Renal cortical epithelial cell (primary cell): ENCODE measurements around the gene SUSD5. TPM values are rescaled to one million over a fixed set of nuclear protein-coding genes. Genes with fewer than 3 reads are reported as not detected.

Source experiments
- DNase-seq: peaks from one replicate; pipeline ENCODE4 v3.0.0-alpha.2; 2011; ENCODE audit warnings: low read depth
- total RNA-seq: library from RNA; depleted of rRNA; stranded (reverse); fragments of >200 nt; gene quantifications from 2 replicates; pipeline ENCODE4 v1.2.3, GENCODE V29; 2014

The SUSD5 gene
- 0.45 and 1.0 TPM in 2 replicates for total RNA-seq

DNA sequence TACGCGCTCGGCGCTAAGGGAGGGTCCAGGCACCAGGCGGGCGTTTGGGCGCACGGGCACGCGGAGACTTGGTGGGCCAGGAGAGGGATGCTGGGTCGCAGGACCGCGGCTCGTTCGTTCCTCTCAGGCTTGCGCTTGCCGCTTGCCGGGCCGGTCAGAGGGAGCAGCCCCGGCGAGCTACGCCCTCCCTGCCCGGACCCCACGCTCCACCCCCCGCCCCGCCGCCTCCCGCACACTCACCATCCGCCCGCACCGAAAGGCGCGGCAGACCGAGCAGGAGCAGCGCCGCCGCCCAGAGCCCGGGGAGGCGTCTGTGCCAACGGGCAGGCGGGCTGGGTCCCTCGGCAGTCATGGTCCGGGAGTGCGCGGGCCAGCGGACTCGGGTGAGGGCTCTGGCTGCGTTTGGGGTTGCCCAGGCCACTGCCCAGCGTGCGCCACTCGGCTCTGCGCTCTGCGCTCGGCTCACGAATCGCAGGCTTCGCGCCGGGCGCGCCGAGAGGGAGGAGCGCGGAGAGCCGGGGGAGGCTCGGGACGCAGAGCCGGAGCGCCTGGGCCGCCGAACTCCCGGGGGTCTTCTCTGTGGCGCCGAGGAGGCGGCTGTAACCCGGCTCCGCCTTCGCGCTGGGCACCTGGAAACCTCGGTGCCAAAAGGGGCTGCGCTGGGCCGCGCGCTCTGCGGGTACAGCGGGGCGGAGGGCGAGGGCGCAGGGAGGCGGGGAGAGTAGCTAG is at the start of gene SUSD5:
Gene SUSD5, minus strand, starts transcription at position 365 of the 729 bp plus-strand sequence. Its CDS starts 13 bp downstream, at position 352.
- DNase-seq = no peak

DNA sequence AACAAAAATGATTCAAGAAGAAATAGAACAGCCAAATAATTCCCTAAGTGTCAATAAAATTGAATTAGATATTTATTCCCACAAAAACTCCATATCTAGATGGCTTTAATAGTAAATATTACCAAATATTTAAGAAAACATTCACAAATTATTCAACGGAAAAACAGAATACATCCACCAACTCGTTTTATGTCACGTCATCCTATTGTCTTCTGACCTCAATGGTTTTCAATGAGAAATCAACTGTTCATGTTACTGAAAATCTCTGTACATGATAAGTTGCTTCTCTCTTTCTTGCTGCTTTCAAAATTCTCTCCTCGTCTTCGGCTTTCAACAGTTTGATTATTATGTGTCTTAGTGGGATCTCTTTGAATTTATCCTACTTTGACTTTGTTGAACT is 41.5 kb upstream of the SUSD5 start:
- no peak for DNase-seq

DNA sequence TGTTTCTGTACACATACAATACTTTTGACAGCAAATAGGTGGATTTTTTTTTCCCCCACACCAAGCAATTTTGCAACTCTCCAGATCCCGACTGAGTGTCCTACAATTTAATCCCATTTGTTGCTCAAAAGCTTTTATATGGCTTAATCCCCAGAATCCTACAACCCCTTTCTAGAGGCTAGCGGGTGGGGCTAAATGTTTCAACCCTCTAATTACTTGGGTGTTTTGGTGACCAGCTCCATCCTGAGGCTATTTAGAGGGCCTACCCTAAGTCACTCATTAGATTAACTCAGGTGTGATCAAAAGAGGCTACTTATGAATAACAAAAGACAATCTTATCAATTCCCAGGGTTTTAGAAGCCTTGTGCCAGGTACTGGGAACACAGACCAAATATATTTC is 37.6 kb upstream of the SUSD5 start:
- no peak for DNase-seq

DNA sequence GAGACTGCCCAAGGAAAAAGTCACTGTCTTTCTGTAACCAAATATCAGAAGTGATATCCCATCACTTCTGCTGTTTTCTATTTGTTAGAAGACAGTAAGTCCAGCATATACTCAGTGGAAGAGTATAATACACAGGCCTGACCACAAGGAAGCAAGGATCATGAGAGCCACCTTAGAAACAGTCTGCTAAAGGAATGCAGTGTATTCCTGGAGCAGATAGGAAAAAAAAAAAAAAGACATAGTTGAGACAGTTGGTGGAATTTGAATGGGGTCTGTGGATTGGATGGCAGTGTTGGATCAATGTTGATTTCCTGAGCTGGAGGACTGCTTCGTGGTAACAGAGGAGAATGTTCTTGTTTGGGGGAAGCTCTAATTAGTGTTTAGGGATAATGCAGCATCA is 32.1 kb upstream of the SUSD5 start:
- no peak for DNase-seq

DNA sequence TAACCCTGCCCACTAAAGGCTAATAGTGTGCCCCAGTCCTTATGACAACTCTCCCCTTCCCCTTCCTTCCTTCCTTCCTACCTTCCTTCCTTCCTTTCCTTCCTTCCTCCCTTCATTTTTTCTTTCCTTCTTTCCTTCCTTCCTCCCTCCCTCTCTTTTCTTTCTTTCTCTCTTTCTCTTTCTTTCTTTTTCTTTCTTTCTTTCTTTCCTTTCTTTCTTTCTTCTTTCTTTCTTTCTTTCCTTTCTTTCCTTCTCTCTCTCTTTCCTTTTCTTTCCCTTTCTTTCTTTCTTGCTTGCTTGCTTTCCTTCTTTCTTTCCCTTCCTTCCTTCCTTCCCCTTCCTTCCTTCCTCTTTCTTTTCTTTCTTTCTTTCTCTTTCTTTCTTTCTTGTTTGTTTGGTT is 28.2 kb upstream of the SUSD5 start:
- no peak for DNase-seq

DNA sequence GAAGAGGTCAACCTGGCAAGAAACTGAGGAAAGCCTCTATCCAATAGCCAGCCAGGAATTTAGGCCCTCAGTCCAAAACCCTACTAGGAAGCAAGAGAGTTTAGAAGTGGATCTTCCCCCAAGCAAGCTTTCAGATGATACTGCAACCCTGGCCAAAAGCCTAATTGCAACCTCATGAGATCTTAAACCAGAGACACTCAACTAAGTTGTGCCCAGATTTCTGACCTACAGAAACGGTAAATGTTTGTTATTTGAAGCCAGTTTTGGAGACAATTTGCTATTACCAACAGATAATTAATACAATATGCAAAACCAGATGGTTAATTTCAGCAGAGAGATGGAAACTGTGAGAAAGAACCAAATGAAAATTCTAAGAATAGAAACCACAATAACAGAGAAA is 21.7 kb upstream of the SUSD5 start:
- DNase-seq = no peak

DNA sequence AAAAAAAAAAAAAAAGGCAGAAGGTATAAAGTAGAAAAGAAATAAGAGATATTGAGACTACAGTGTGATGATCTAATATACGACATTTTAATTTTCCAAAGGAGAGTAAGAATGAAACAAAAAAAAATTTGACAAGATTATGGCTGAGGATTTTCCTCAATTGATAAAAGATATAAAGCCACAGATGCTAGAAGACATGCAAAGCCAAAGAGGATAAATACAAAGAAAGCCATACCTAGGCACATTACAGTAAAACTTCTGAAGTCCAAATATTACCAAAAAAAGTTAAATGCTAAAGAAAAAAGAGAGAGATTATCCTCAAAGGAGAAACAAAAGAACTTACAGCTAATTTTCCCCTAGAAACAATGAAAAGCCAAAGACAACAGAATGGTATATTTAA is 20.3 kb upstream of the SUSD5 start:
- DNase-seq = no peak

DNA sequence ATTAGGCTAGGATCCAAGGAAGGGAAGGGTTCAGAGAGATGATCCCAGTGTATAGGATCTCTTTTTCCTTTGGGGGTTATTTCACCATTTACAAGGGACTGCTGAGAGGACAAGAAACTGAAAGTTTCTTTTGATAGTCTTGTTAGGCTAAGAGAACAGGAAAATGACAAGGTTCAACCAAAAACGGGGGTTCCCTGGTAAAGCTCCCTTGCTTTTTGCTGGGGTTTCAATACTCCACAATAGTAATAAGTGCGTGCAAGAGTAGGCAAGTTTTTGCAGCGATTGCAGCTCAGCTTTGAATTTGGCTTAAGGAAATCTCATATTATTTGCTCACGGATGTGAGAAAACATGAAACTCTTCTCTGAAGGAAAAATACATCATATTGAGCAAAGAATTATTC is 18.8 kb upstream of the SUSD5 start:
- DNase-seq = no peak

DNA sequence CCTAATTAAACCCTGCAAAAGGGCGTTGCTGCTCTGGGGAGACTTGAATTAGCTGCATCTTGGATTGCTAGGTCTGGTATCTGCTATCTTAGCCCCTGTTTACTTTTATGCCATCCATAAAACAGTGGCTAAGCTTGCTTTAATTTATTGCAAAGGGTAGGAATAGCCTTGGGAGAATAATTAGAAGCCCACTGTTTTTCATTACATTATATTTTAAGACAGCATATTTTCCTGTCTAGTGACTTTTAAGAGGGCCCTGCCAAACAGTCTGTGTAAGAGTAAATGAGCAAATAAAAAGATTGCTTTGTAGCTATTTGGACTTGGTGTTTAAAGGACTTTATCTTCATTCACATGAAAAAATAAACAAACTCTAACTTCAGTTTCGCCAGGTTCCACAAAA is 17.4 kb upstream of the SUSD5 start:
- DNase-seq = no peak

DNA sequence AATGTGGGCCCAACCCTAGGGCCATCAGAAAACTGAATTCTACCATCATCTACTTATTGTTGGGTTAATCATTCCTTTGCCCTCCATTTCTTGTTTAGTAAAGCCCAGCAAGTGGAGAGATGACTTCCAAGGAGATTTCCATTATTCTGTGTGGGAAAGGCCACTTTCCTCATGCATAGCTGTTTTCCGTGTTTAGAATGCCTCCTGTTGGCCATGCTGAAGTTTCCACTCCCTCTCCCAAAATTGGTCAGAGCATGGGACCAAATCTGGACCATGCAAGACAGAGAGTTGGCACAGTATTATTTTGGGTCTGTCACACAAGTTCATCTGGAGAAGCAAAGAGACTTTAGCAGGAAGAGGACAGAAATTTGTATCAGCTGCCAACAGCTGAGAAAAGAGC is 15.3 kb upstream of the SUSD5 start:
- no peak for DNase-seq

DNA sequence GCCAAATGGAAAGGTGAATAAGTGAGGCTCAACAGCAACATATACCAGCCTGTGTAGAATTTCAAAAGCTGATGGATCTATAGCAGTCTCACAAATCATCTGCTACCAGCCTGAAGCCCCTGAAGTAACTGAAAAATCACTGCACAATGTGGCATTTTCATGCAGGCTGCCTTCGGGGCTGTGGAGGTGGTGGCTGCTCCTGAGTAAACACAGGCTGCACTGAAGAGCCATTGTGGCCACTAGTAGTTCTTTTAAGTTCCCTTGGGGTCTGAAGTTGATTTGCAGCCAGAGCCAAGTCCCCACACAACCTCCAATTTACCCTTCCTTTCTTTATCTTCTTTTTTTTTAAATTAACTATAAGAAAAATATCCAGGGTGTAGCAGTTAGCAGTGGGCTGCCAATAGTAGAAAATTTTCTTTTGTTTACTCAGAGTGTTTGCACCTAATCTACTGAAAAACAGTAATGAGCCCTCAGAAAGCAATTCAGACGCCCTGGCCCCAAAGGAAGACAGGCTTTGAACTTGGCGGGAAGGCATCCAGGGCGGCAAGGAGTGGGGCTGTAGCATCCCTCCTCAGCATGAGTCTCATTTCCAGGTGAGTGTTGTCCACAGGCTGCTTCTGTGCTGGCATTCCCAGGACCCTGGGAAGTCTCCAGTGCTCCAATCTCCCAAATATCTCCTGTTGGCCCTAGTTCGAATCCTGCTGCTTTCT is 13.3 kb upstream of the SUSD5 start:
- DNase-seq = no peak

DNA sequence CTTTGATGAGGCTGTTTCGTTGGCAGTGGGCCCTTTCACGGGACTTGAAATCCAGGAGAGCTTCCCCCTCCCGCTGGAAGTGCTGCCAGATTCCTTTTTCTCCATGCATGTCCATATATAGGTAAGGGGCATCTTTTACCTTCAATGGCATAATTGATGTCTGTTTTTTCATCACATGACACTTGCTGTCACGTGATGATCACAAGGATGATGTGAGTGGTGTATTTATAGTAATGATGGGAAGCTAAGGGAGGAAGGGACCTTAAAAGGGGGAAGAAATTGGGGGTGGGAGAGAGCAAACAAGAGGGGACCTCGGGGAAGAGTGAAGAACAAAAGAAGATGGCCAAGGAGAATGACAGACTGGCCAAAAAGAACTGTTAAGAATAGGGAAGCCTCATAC is 11.3 kb upstream of the SUSD5 start:
- no peak for DNase-seq

DNA sequence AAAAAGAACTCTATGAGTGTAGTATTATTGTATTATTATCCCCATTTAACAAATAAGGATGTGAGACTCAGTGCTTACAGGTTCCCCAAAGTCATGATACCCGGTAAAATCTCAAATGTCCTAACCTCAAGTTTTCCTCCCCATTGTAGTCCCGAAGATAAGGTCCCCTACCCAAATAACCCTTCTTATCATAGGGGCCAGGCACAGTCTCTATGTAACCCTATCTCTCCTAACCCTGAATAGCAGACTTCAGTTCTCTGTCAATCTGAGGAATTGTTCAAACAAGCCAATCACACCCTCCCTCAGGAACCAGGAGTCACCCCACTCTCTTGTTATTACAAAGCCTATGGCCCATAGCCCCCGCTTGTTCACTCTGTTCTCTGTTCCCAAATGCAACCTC is 10.5 kb upstream of the SUSD5 start:
- no peak for DNase-seq

DNA sequence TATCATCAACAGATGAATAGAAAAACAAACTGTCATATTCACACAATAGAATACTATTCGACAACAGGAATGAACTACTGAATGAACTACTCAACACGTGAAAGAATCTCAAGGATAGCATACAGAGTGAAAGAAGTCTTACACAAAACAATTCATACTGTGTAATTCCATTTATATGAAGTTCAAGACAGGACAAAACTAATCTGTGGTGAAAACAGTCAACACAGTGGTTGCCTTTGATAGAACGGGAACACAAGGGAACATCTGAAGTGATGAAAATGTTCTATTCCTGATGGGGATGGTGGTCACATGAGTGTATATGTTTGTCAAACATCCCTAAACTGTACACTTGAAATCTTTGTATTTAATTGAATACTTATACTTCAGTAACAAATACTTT is 2.6 kb upstream of the SUSD5 start:
- DNase-seq = no peak

DNA sequence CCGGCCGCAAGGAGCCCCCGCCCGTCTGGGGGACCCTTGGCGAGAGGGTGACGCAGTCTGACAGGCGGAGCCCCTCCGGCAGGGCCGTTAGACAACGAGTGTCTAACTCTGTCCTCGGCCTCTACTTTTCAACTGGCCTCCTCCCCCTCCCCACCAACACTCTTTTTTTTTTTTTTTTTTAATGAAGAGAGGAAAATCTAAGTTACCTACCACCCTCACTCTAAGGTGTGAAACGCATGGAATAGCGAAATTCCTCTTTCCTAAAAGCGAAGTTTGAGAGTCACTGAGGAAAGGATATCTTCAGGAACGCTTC is 521 bp upstream of the SUSD5 start:
- DNase-seq = no peak

DNA sequence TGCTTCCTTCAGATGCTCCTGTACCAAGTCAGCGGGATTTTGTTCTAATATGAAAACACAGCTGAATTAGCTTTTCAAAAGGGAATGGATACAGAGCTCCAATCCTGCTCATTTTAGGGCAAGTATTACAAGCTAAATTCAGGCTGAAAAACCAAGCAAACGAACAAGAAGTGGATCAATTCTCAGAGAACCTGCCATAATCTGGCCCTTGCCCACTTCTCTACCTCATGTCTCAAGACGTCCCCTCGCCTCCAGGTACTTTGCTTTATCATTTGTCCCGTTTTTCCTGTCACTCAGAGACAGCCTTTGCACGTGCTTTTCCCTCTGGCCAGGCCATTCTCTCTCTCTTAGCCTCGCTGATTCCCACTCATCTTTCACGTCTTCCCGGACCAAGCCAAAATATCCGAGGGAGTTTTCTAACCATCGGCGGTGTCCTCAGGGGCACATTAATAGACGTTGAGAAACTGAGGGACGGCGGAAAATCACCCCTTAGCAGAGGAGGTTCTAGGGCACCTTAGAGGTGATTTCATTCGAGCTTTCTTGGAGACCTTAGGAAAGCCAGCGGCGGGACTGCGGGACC is 654 bp downstream of the SUSD5 start:
- DNase-seq = no peak

DNA sequence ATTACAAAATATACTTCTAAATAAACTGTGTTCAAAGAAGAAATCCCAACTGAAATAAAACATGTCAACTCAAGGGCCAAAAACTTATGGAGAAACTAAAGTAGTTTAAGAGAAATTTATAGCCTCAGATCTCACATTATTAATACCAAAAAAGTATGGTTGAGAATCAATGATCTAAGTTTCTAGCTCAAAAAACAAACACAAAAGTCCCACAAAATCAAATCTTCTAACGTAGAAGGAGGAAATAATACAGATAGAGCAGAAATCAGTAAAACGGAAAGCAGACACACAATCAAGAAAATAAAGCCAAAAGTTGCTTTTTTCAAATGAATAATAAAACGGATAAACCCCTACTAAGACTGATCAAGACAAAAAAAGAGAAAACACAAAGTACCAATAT is 2.9 kb downstream of the SUSD5 start:
- no peak for DNase-seq

DNA sequence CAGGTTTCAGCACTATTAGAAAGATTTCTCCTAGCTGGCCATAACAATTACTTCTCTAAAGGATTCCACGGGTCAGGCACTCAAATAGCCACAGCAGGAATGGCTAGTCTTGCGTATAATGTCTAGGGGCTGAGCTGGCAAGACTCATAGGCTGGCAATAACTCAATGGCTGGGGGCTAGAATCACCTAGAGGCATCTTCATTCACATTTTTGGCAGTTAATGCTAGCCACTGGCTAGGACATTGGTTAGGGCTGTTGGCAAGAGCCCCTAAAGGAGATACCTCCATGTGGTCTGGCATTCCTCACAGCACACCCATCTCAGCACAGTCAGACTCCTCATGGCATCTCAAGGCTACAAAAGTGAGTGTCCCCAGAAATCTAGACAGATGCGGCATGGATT is 6.2 kb downstream of the SUSD5 start:
- DNase-seq = no peak

DNA sequence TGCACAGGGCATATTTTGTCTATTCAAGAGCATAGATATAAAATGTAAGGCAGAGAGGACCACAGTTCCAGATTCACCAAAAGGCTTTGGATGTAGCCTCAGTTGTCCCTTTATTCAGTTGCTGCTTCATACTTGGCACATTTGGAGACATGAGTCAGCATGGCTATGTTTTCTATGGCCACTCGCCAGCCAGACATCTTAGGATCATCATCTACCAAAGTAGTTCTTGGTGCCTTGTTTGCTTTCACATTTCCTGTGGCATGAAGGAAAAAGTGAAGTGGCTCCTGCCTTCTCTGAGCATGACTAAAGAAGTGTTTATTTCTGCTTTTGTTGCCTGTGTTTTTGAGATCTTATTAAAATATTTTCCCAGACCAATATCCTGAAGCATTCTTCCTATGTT is 7.2 kb downstream of the SUSD5 start:
- peak; percentile 71 for DNase-seq

DNA sequence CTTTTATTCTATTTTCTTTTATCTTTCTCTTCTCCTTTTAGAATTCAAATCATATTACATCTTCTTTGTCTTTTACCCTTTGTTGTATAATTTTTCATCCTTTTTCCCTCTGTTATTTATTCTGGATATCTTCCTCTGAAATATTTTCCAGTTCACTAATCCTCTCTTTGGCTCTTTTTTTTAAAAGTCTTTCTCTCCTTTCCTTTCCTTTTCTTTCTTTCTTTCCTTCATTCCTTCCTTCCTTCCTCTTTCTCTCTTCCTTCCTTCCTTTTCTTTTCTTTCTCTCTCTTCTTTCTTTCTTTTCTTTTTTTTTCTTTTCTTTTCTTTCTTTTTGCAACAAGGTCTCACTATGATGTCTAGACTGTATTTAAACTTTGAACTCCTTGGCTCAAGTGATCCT is 9.3 kb downstream of the SUSD5 start:
- no peak for DNase-seq

DNA sequence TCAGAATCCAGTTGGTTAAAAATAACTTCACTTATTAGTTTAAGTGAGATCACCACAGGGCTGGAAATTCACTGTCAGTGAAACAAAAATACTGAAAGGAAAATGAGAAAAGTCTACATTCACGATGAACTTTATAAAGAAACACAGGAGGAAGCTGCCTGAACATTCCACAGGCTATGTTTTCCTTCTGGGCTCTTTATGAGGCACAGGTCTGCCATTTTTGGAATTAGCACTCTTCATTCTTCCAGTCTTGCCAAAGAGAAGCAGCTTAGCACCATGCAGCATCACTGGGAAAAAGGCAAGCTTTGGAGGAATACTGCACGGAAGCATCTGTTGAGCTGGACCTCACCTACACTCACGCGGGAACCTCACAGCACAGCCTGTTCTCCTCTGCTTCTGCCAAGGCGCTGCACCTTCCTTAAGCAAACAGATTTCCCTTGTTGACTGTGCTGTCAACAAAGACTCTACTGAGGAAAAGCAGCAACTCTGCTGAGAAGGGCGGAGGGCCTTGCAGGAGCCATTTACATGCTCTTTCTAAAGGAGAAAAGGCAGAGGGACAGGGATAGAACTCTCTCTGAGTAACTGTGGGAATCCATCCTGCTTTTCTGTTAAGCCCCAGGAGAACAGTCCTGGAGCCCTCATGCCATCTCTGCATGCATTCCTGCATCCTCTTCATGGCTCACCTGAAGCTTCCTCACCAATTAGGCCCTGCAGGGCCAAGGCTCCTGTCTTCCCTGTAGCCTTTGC is 15.7 kb downstream of the SUSD5 start:
- no peak for DNase-seq

DNA sequence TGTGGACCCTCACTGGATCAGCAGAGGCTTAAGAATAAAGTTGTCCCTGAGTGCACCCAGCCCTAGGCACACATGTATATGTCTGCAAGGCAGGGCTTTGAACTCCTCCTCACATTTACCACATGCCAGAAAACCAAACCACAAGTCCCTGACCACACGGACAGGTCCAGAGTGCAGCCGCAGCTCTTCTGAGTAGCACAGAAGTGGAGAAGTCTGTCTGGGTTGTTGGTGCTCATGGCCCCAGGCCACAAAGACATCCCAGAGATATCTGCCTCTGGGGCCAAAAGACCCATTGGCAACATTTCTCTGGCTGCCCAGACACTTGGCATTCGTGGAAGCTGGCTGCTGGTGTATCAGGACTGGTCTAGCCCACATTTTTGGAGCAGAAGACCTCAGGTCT is 17.4 kb downstream of the SUSD5 start:
- no peak for DNase-seq

DNA sequence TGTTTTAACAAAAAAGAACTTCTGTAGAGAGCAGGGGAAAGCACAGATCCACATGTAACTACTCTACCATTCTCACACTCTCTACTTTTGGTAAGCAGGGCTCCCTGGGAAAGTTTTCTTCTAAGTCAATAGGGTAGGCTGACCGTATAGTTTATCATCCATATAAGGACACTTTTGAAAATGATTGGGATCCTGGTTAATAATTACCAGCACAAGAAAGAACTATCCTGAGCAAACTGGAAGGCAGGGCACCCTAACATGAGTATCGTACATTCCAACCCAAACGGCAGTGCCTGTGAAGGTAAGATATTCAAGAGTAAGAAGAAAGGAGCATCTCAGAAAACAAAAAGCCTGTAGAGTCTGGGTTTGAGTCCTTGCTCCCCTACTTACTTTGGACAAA is 22.1 kb downstream of the SUSD5 start:
- DNase-seq = peak; percentile 48
